Right cardiac atrium (tissue), 5 donors: ENCODE data around the gene TRIM29. TPM values are rescaled to one million over a fixed set of nuclear protein-coding genes. Genes with fewer than 3 reads are reported as not detected.
A peak's percentile ranks its signal among the peaks of the same experiment; 100 is the strongest.

Experiments used
- ATAC-seq, 2 donors: fragments of 200-7000 bp; cut with Tn5 transposase; one replicate each; pipeline versions ENCODE4 v1.8.0 to v1.9.1; 2020; ENCODE audit warnings: moderate library complexity in 2 of 2, mild to moderate bottlenecking in 1 of 2
- DNase-seq, 3 donors: peaks; one replicate each; pipeline ENCODE4 v3.0.0-alpha.2; 2020
- H3K27ac ChIP-seq: one replicate; pipeline ENCODE4 v1.5.1; 2013; ENCODE audit warnings: mild to moderate bottlenecking, low read length, control low read depth, moderate library complexity
- H3K27me3 ChIP-seq: one replicate; pipeline ENCODE4 v1.6.1; 2013; ENCODE audit not compliant: control insufficient read depth, insufficient read depth
- H3K4me1 ChIP-seq: one replicate; pipeline ENCODE4 v1.6.1; 2013; ENCODE audit warnings: low read length; ENCODE audit not compliant: control insufficient read depth, insufficient read depth
- H3K4me3 ChIP-seq: one replicate; pipeline ENCODE4 v1.5.1; 2013; ENCODE audit warnings: low read length, control low read depth
- H3K9me3 ChIP-seq: one replicate; pipeline ENCODE4 v1.6.1; 2013; ENCODE audit warnings: low read length; ENCODE audit not compliant: control insufficient read depth
- WGBS: extraction: QIAGEN DNeasy Blood & Tissue Kit; methylation state at CpG from one replicate; pipeline ENCODE4 v1.1.7; 2013; 5-methylcytosine and 5-hydroxymethylcytosine counted together
- intact Hi-C, 4 donors: fragments of 100-400 bp; cut with DNase I; formaldehyde crosslinking; loops; one replicate each; pipeline versions ENCODE4 v1.11.0 to v1.14.0; 2022 to 2023
- polyA plus RNA-seq: library from polyadenylated mRNA; stranded (reverse); fragments of 200-250 nt; gene quantifications from one replicate; pipeline ENCODE4 v1.2.3, GENCODE V29; 2013
- total RNA-seq, 4 donors: library from RNA; stranded (reverse); fragmentation: NEBNext Ultra II Directional; extraction: Animal tissue kit (Norgen Biotek cat#: 25700); gene quantifications; one replicate each; pipeline ENCODE4 v1.2.1, GENCODE V29; 2021
- donor health status: healthy with polysubstance abuse.
- donor health status: DM: no; HTN: yes; CAD: no.
- donor health status: DM: no; HTN: no; CAD: no.
- donor health status: DM: no; HTN: yes; CAD: no; lungs with severe emphysema.
- donor health status: DM: yes; HTN: yes; CAD: no.

TRIM29 gene
- total and polyA plus RNA-seq, 5 donors, result 0.16 to 0.34 TPM; not detected in 3

DNA sequence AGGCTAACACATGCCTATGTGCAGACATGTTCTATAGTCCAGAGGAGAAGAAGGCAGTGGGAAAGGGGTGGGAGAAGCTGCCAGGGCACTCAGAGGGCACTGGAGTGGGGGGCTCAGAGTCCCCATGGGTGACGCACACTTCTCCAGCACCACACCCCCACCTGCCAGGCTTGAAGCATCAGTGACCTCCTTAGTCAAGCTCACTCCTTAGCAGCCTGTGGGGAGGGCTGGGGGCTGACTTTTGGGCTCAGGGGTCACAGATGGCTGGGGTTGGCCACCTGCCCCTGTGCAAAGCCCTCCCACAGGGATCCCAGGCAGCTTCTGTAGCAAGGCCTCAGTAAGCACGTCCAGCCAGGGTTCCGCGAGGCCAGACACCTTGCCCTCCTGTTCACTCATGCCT, 18.8 kb downstream of the TRIM29 start:
- Histone ChIP-seq H3K9me3 (no peaks in the 10 kb centered on the region), H3K4me3 (no peak overlapping the region), H3K4me1 (no peaks in the 10 kb centered on the region), H3K27ac (no peak overlapping the region), H3K27me3 (no peaks in the 10 kb centered on the region)
- intact Hi-C loops, result loop anchor here in 1 of 4 donors (10.0 kb wide), 1 partner anchor 454 kb away; no protein-coding TSS in a partner anchor
- WGBS, result 90% methylated on average over 4 of the region's 4 CpGs
- ATAC-seq (no peak), DNase-seq (no peak)

DNA sequence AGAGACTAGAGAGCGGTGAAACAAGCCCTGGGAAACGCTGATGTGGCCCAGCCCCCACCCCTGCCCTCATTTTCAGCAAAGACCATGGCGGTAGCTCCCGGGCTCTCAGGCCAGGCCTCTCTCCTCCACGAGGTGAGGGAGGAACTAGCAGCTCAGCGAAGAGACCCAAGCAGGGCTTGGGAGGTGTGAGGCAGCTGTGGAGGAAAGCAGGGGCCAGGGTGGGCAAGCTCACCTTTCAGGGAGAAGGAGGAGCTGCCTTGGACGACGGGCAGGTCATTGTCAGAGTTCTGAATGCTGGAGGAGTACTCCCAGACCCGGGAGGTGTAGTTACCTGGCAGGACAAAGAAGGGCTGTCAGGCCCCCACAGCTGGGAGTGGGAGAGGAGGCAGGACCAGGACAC, 19.9 kb downstream of the TRIM29 start:
- Histone ChIP-seq H3K27me3 (no peaks in the 10 kb centered on the region), H3K9me3 (no peaks in the 10 kb centered on the region), H3K27ac (no peak overlapping the region), H3K4me1 (no peaks in the 10 kb centered on the region), H3K4me3 (no peak overlapping the region)
- ATAC-seq (no peak), DNase-seq (no peak)
- 57% methylated on average over 9 of the region's 9 CpGs for WGBS
- intact Hi-C loops, result loop anchor here in 1 of 4 donors (10.0 kb wide), 1 partner anchor 453 kb away; no protein-coding TSS in a partner anchor

DNA sequence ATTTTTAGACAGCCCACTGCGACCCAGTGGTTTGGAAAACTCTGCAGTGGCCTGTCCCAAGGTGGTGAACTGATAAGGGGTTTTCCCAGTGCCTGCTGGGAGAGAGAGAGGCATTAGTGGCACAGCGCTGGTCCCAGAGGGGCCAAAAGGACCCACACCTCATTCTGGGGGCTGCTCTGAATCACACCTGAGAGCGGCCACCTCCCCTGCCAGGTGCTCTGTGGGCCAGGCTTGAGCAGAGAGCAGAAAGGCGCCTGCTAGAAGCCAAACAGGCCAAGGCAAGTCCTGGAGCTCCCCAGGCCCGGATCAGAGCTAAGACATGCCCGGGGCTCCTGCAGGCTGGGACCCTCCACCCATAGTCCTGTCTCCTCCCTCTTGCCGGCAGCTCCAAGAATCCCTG, 20.9 kb downstream of the TRIM29 start:
- intact Hi-C loops, result loop anchor here in 1 of 4 donors (10.0 kb wide), 1 partner anchor 452 kb away; no protein-coding TSS in a partner anchor
- no peaks in the 10 kb centered on the region for H3K9me3 ChIP-seq
- WGBS, result 67% methylated on average over 7 of the region's 7 CpGs
- H3K27me3 ChIP-seq, result no peaks in the 10 kb centered on the region
- no peak overlapping the region for H3K27ac ChIP-seq
- DNase-seq (no peak), ATAC-seq (no peak)
- no peak overlapping the region for H3K4me3 ChIP-seq
- no peaks in the 10 kb centered on the region for H3K4me1 ChIP-seq

GRCh38 chr11:120115272-120116000, 22.5 kb downstream of the TRIM29 start:
- H3K4me1 ChIP-seq, result no peaks in the 10 kb centered on the region
- intact Hi-C loops, result loop anchor here in 1 of 4 donors (10.0 kb wide), 1 partner anchor 451 kb away; no protein-coding TSS in a partner anchor
- no peak for ATAC-seq
- no peak overlapping the region for H3K4me3 ChIP-seq
- H3K9me3 ChIP-seq, result no peaks in the 10 kb centered on the region
- DNase-seq, result no peak
- WGBS, result 61% methylated on average over 20 of the region's 20 CpGs
- no peaks in the 10 kb centered on the region for H3K27me3 ChIP-seq
- no peak overlapping the region for H3K27ac ChIP-seq

GRCh38 chr11:120112174-120112796, 25.6 kb downstream of the TRIM29 start:
- Histone ChIP-seq H3K4me3 (no peak overlapping the region), H3K27ac (no peak overlapping the region), H3K4me1 (no peaks in the 10 kb centered on the region), H3K27me3 (no peaks in the 10 kb centered on the region), H3K9me3 (no peaks in the 10 kb centered on the region)
- DNase-seq, result no peak
- intact Hi-C loops, result loop anchor here in 2 of 4 donors (5.0 to 10.0 kb wide), 2 partner anchors 447 to 630 kb away; no protein-coding TSS in a partner anchor
- WGBS, result 67% methylated on average over 15 of the region's 15 CpGs
- ATAC-seq, result no peak

DNA sequence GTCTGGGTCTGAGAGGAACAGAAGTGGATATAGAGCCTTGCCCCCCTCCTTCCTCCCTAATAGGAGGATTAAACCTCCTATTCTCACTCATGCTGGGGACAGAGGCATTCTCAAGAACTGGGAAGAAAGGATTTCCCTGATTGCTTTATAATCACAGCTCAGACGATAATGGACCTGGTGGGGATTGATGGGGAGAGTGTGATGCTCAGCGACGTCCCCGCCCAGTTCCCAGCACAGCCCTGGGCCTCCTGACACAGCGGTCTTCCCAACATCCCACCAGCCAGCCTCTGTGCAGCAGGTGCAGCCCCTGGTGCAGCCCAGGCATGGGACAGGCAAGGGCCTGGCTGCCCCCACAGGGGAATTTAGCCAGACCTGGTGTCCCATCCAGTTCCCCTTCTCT, 28.4 kb downstream of the TRIM29 start:
- Histone ChIP-seq H3K27me3 (no peaks in the 10 kb centered on the region), H3K9me3 (no peaks in the 10 kb centered on the region), H3K4me1 (no peaks in the 10 kb centered on the region), H3K4me3 (no peak overlapping the region), H3K27ac (no peak overlapping the region)
- DNase-seq (no peak), ATAC-seq (no peak)
- WGBS, result 85% methylated on average over 5 of the region's 5 CpGs
- intact Hi-C loops, result loop anchor here in 2 of 4 donors (2.0 to 5.0 kb wide), 3 partner anchors 97 to 627 kb away; no protein-coding TSS in a partner anchor

- intact Hi-C loops, result loop anchor here in 2 of 4 donors (2.0 to 5.0 kb wide), 3 partner anchors 96 to 626 kb away; no protein-coding TSS in a partner anchor
- H3K9me3 ChIP-seq, result no peaks in the 10 kb centered on the region
- H3K4me3 ChIP-seq, result no peak overlapping the region
- 51% methylated on average over 6 of the region's 6 CpGs for WGBS
- ATAC-seq (no peak), DNase-seq (no peak)
- no peak overlapping the region for H3K27ac ChIP-seq
- no peaks in the 10 kb centered on the region for H3K27me3 ChIP-seq
- H3K4me1 ChIP-seq, result no peaks in the 10 kb centered on the region
These were observed 29.1 kb downstream of the TRIM29 start for GRCh38 chr11:120108785-120109168.

DNA sequence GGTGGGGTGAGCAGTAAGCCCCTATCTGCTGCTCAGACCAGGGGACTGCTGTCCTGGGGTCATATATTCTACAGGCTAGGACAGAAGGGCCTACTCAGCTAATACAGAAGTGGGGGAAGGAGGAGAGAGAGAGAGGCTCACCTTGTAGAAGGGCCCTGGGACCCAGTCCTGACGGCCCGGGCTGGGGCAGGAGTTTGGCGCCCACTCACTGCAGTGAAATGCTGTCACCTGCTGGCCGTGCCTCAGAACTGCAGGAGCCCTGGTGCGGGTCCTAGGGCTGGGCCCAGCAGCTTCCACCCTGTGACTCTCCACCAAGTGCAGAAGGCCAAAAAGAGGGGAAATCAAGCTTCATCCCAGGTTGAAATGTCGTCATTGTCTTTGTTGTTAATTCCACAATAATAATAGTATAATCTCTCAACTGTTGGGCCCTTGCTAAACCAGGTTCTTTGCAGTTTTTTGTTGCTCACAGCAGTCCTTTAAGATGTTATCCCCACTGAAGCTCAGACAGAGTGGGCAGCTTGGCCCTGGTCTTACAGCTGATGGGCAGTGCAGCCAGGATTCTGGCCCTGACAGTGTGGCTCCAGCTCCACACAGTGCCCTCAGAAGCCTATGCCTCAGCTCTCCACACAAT, 29.6 kb downstream of the TRIM29 start:
- no peaks in the 10 kb centered on the region for H3K4me1 ChIP-seq
- peak; percentile 62 to 88 (median 84) for DNase-seq
- ATAC-seq, result peak; percentile 83 to 85
- no peak overlapping the region for H3K27ac ChIP-seq
- WGBS, result 1% methylated on average over 6 of the region's 6 CpGs
- no peaks in the 10 kb centered on the region for H3K27me3 ChIP-seq
- intact Hi-C loops, result loop anchor here in 2 of 4 donors (2.0 to 5.0 kb wide), 3 partner anchors 96 to 626 kb away; no protein-coding TSS in a partner anchor
- H3K9me3 ChIP-seq, result no peaks in the 10 kb centered on the region
- no peak overlapping the region for H3K4me3 ChIP-seq

- intact Hi-C loops, result loop anchor here in 3 of 4 donors (2.0 to 5.0 kb wide), 3 partner anchors 95 to 625 kb away; no protein-coding TSS in a partner anchor
- ATAC-seq, result peak in 1 of 2 donors; percentile 7
- no peaks in the 10 kb centered on the region for H3K27me3 ChIP-seq
- no peaks in the 10 kb centered on the region for H3K4me1 ChIP-seq
- no peaks in the 10 kb centered on the region for H3K9me3 ChIP-seq
- no peak overlapping the region for H3K4me3 ChIP-seq
- WGBS, result 60% methylated on average over 6 of the region's 6 CpGs
- no peak overlapping the region for H3K27ac ChIP-seq
- no peak for DNase-seq
These were observed 30.2 kb downstream of the TRIM29 start for GRCh38 chr11:120107692-120108091.

DNA sequence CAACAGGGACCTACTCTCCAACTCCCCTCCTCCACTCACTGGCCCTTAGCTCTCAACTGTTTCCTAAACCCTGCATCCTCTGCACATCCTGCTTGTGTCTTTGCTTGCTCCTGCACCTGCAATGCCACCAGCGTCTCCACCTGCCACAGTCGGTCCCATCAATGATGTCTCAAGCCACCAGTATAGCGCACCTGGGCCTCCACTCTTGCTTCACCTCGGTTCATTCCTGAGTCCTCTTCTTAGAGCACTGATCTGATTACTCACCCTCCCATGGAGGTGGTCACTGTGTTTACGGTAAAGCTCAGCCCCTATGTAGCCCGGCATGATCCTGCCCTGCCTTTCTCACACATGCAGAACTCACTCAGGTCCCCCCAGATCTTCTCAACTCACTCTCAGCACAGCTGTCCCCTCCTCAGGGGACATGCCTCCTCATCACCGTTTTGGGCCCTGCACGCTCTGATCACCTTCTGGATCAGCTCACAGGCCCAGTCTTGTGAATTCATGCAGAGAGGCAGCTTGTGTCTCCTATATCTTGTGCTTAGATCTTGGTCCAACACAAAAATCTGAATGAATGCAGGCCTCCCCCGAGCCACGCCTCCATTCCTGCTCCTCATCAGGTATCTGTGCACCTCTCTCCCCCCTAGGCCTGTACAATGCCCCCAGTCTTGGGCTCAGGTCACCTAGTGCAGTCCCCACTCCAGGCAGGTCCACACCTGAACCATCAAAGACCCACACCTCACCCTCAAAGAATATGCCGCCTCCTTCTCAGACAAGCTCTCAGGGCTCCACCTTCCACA, 31.4 kb downstream of the TRIM29 start:
- intact Hi-C loops, result loop anchor here in 2 of 4 donors (2.0 to 5.0 kb wide), 3 partner anchors 94 to 624 kb away; no protein-coding TSS in a partner anchor
- no peaks in the 10 kb centered on the region for H3K4me1 ChIP-seq
- no peaks in the 10 kb centered on the region for H3K27me3 ChIP-seq
- 84% methylated on average over 11 of the region's 11 CpGs for whole genome bisulfite sequencing
- H3K4me3 ChIP-seq, result no peak overlapping the region
- no peaks in the 10 kb centered on the region for H3K9me3 ChIP-seq
- no peak overlapping the region for H3K27ac ChIP-seq
- ATAC-seq, result no peak
- no peak for DNase-seq
